CD4-positive, alpha-beta T cell treated with Interleukin-15 for 1 hour (primary cell): ENCODE measurements around the gene SLC31A2.
"Not testable (repeated sequence)": the region's sequence is repeated elsewhere in the genome, so short reads cannot be mapped to it uniquely, and the experiment has no call there.

Experiments
- DNase-seq: peaks from one replicate; pipeline ENCODE4 v3.0.0-alpha.2; 2020

SLC31A2 gene

GRCh38 chr9:113150670-113151611 lies at the start of gene SLC31A2:
Gene SLC31A2 (plus strand): TSS chr9:113151007. CDS start chr9:113151075, 68 bp downstream.
- peak; percentile 82 for DNase-seq

- not testable (repeated sequence) for DNase-seq
These were observed 45.5 kb upstream of the SLC31A2 start for GRCh38 chr9:113105345-113105744.

DNA sequence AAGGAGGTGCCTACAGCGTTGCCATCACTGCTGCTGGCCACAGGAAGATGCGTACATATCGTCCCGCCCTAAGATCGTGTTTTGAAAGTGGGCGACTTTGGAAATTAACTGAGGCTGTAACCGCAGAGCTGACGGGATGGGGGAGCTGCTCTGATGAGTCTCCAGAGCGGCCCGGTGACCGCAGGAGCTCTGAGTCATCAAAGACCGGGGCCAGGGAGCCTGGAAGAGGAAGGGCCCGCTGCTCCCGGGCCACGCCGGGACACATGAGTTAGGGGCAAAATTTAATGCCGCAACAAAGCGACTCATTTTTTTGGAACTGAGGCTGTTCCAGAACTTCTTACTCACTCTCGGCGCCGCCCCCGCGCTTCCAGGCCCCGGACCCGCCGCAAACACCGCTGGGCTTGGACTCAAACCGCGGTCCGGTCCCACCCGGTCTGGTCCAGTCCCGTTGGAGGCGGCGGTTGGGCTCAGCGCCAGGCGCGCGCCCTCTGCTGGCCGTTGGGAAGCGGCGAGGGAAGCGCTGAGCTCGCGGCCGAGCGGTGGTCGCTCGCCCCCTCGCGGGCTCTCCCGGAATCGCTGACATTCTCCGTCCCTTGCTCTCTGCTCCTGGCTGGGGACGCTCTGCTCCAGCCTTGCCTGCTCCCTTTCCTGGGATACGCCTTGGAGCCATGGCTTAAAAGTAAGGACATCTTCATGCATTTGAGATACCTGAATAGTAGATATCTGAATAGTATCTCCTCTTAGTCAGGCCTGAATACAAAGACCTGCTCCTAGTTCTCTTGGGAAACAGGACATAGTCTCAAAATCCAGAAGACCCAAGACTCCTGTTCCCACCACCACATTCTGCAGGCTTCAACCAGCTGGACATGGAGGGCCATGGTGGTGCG lies 39.5 kb upstream of the SLC31A2 start:
- not testable (repeated sequence) for DNase-seq

GRCh38 chr9:113112706-113113510 lies 37.9 kb upstream of the SLC31A2 start:
- DNase-seq = not testable (repeated sequence)

DNA sequence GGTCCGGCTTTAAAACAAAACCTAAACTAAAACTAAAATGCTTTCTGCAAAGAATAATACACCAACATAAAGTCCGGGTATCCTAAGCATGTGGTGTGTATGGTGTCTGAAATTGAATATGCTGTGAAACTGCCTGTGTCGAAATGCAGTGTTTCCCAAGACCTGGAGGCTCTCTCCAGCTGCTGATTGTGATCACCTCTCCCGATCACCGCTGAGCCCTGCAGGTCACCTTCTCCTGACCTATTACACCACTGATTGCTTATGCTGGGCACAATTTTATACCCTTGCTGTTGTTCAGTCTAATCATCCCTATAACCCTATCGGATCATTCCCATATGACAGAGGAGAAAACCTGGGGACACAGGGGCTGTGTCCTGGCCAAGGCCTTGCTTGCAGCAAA lies 32.0 kb upstream of the SLC31A2 start:
- DNase-seq = not testable (repeated sequence)

DNA sequence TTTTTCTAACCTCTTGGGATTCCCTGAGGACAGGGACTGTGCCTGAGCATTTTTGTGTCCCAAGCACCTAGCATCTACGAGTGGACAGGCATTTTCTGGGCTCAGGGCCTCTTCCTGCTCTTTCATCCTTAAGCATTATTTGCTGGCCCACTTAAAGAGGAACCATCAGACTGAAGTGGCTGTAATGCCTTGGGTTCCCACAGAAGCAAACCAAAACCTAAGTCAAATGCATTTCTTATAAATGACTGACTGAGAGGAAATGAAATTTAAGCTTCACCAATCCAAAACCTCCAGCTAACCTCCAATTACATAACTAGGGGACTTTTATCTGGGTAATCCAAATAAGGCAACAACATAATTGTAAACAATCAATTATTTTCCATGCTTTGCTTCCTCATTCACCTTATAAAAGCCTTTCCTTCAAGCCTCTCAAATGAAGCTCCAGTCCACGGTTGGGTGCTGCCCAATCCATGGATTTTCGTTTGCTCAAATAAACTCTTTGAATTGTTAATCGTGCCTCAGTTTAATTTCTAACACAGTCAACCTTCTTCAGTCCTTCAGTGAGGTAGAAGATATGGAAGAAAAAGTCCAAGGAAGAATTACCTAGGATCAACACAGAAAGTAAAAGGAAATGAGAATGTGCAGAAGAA lies 25.3 kb upstream of the SLC31A2 start:
- no peak for DNase-seq

DNA sequence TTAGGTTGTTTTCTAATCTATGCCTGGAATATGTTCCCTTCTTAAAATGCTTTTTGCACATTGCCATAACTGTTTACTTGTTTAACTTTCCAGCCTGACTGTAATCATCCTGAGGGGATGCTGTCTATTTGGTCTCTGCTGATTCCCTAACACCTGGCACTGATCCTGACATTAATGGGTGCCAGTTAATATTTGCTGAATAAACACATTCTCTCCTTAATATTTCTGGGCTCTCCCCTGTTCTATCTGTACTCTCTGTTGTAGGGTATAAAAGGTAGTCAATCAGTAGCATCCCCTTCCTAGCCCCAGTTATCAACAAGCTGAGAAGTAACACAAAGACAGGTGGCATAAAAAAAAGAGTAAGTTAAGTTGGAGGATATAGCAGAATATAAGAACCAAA lies 21.3 kb upstream of the SLC31A2 start:
- no peak for DNase-seq

DNA sequence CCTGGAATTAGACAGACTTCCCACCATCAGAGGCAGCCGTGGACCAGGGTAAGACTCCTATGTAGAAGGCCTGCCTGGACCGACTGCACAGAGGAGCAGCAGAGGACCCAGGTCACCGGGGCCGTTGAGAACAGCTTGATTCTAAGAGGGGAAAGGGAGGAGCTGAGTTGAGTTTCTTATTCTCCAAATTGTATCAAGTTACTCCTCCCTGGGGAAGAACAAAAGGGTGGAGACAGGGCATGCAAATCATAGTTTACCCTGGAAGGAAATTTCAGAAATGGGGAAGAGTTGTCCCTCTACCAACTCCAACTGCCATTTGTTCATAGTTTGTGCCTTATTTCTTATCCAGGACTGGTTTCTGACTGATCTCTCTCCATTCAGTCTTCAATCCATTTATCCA lies 20.9 kb upstream of the SLC31A2 start:
- DNase-seq = no peak

GRCh38 chr9:113131689-113132151 lies 19.1 kb upstream of the SLC31A2 start:
- DNase-seq = no peak

DNA sequence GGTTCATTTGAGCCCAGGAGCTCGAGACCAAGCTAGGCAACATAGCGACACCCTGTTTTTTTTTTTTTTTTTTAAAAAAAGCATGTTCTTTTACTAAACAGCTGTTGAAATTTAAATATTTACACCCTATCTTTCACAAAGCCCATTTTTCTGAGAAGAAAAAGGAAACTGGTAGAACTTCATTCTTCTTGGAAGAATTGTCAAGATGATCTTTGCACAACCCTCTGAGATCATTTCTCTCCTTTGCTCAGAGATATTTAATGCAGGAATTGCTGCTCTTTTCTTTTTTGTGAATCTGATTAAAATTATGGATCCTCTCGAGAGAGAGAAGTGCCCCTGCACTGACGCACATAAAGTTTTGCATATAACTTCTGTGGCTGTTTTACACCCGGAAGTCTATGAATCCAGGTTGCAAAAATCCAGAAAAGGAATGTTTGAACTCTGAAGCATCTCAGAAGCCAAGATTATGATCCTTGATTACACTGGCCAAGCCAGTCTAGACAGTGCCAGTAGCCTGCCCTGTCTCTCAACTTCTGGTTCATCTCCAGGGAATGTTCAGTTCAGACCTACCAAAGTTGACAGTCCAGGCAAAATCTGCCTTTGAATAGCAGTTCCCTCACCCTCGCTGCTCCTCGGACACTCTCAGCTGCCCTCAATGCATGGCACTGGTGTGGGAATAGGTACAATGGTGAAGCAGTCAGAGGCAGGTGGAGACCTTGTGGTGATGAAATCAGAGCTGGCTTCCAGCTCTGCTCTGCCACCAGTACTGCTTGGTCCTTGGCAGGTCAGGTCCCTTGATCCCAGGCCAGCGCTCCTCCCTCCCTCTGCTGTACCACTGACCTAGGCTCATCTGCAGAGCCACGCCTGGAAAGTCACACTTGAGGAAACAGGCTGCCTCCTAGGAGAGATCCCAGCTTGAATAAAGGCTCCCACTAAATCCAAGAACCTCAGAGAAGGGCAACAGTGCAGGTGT lies 13.3 kb upstream of the SLC31A2 start:
- no peak for DNase-seq

DNA sequence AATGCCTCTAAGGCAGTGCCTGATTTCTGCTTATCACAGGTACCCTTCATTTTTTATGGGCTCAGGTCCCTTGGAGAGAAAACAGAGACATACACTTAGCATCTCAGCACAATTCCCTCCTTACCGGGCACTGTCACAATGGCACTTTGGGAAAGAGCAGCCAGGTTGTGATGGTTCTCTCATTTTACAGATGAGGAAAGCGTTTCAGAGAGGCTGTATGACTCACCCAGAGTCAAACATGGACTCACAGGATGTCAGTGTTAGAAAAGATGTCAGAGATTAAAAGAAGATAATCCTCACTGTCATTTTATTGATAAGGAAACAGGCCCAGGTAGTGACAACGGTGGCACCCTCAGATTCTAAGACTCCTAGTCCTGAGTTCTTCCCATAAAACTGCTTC lies 12.0 kb upstream of the SLC31A2 start:
- DNase-seq = no peak

GRCh38 chr9:113139225-113139829 lies 11.5 kb upstream of the SLC31A2 start:
- no peak for DNase-seq

GRCh38 chr9:113139953-113140352 lies 10.9 kb upstream of the SLC31A2 start:
- DNase-seq = no peak

DNA sequence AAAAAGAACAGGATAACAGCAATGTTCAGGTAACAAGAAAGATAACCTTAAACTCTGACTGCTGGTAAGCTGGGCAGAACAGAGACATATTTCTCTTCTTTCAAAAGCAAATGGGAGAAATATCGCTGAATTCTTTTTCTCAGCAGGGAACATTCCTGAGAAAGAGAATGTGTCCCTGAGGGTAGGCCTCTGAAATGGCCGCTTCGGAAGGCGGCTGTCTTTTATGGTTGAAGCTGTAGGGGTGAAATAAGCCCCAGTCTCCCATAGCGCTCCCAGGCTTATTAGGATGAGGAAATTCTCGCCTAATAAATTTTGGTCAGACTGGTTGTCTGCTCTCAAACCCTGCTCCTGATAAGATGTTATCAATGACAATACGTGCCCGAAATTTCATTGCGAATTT lies 9.9 kb upstream of the SLC31A2 start:
- not testable (repeated sequence) for DNase-seq

DNA sequence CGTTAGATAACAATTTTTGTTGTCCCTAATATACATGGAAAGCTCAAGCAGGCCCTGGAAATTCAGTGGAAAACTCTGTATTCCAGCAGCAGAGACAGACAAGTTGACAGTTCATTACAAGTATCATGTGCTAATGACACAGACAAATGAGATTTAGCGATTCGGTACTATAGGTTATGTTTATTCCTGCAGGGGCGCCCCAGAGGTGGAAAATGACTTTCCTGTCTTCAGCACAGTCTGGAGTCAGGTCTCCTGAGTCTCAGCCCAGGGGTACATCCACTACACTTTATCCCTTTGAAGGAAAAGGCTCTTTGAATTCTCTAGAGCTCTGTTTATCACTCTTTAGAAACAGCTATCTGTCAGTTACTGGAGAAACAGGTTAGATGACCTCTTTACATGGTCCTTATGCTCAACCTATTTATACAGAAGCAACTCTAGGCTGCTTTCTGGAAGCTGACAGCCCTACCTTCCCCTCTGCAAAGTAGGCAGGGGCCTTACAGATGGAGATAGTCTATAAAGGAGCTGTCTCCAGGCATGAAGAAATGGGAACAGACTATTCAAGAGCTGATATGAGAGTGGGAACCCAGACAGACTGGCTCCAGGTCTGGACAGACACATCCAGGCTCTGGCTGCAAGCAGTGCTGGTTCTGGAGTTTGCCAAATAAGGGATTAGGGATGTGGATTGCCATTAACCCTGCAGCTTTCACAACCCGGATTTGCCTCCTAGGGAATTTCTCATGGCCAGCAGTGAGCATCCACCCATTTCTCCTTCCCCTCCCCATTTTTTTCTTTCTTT lies 7.2 kb upstream of the SLC31A2 start:
- no peak for DNase-seq

- no peak for DNase-seq
These were observed 2.5 kb upstream of the SLC31A2 start for GRCh38 chr9:113148372-113148705.

GRCh38 chr9:113148781-113149510 lies 1.9 kb upstream of the SLC31A2 start:
- no peak for DNase-seq

- DNase-seq = not testable (repeated sequence)
These were observed 1.2 kb upstream of the SLC31A2 start for GRCh38 chr9:113149561-113149960.
